Panc1 (cell line): ENCODE measurements around the gene DNASE1L2. TPM values are rescaled to one million over a fixed set of nuclear protein-coding genes. Genes with fewer than 3 reads are reported as not detected.

Source experiments
- ATAC-seq: fragments of 200-7000 bp; cut with Tn5 transposase; 2 replicates; pipeline ENCODE4 v1.9.1; 2020; ENCODE audit warnings: mild to moderate bottlenecking, moderate library complexity
- BruUV-seq: library from RNA; stranded (reverse); fragments of 400-500 nt; replicated peaks from 2 replicates; lab custom pipeline; 2021; lab: Mats Ljungman, UMichigan
- CTCF ChIA-PET: fragments of 300-600 bp; sonication (Branson Sonifier 250); formaldehyde crosslinking; loops from one replicate; lab custom pipeline; 2022; ENCODE audit warnings: antibody characterized with exemption; lab: Charles Lee
- POLR2A ChIA-PET: fragments of 300-600 bp; sonication (Branson Sonifier 250); formaldehyde crosslinking; loops from one replicate; lab custom pipeline; 2022; ENCODE audit warnings: antibody characterized with exemption; lab: Charles Lee
- DNase-seq: peaks from one replicate; pipeline ENCODE4 v3.0.0-alpha.2; 2010; ENCODE audit warnings: low read depth, low spot score
- H3K27ac ChIP-seq: 2 replicates; pipeline ENCODE4 v1.5.1; 2011; ENCODE audit warnings: mild to moderate bottlenecking, low read length, inconsistent platforms
- H3K27me3 ChIP-seq: fragments of 200-500 bp; sonication (Bioruptor generic); 2 replicates; pipeline ENCODE4 v1.6.0; 2014; ENCODE audit warnings: low read length, inconsistent platforms; ENCODE audit not compliant: control insufficient read depth, insufficient read depth
- H3K36me3 ChIP-seq: fragments of 200-500 bp; sonication (Bioruptor generic); 2 replicates; pipeline ENCODE4 v1.5.1; 2014; ENCODE audit warnings: inconsistent platforms, mild to moderate bottlenecking, low read length, moderate library complexity; ENCODE audit not compliant: control insufficient read depth, insufficient read depth
- H3K4me1 ChIP-seq: 2 replicates; pipeline ENCODE4 v1.5.1; 2011; ENCODE audit warnings: inconsistent platforms, mild to moderate bottlenecking, low read length, moderate library complexity; ENCODE audit not compliant: control insufficient read depth, insufficient read depth
- H3K4me3 ChIP-seq, 2 experiments: 2 replicates each; pipeline ENCODE4 v1.5.1; 2011 to 2012; ENCODE audit warnings: low read depth in 2 of 2, low read length in 2 of 2, mild to moderate bottlenecking in 2 of 2, inconsistent platforms in 1 of 2, moderate library complexity in 1 of 2
- H3K9me3 ChIP-seq: fragments of 200-500 bp; sonication (Bioruptor generic); 2 replicates; pipeline ENCODE4 v1.5.1; 2014; ENCODE audit warnings: low read depth, mild to moderate bottlenecking, inconsistent platforms, low read length, moderate library complexity; ENCODE audit not compliant: control insufficient read depth, insufficient read depth
- REST ChIP-seq, 2 experiments: IDR thresholded peaks; 2 replicates each; pipeline ENCODE4 v1.6.1; 2011 to 2012; ENCODE audit warnings: low read depth in 2 of 2, control low read depth in 1 of 2, low read length in 1 of 2, mild to moderate bottlenecking in 1 of 2, moderate library complexity in 1 of 2; ENCODE audit not compliant: insufficient read depth in 1 of 2
- SIN3A ChIP-seq: IDR thresholded peaks from 2 replicates; pipeline ENCODE4 v1.6.1; 2012; ENCODE audit warnings: low read depth, mild to moderate bottlenecking, low read length, moderate library complexity, borderline replicate concordance; ENCODE audit not compliant: insufficient read depth
- in situ Hi-C: cut with HindIII; loops from 2 replicates; pipeline ENCODE4 v1.10.0; 2016; ENCODE audit warnings: low sequenced_read_pairs, low pct_unique_long_range_greater_than_20kb
- intact Hi-C: fragments of 100-400 bp; cut with micrococcal nuclease; formaldehyde crosslinking; loops from one replicate; pipeline ENCODE4 v1.10.0; 2022; ENCODE audit not compliant: unreplicated experiment
- microRNA-seq: library from miRNA; unstranded; fragments of <30 nt; microRNA quantifications from one replicate; pipeline ENCODE4 v1.1.0, GENCODE V29; 2020; ENCODE audit not compliant: unreplicated experiment
- total RNA-seq: library from RNA; stranded (reverse); gene quantifications from one replicate; pipeline ENCODE4 v1.2.1, GENCODE V29; 2021; ENCODE audit not compliant: unreplicated experiment
- TF ChIP-seq, protein P1 (sequence below): fragments of 450-650 bp; IDR thresholded peaks from 2 replicates; pipeline ENCODE4 v1.5.1; 2017; ENCODE audit warnings: mild to moderate bottlenecking

The DNASE1L2 gene
- total RNA-seq, 1 experiment from 2014 or later, result 4.4 TPM

GRCh38 chr16:2287916-2288547, 51.8 kb downstream of the DNASE1L2 start:
- no peak for ATAC-seq
- H3K9me3 ChIP-seq, result no peaks in the 10 kb centered on the region
- H3K27ac ChIP-seq, result no peak overlapping the region
- H3K4me1 ChIP-seq, result no peaks in the 10 kb centered on the region
- H3K36me3 ChIP-seq, result no peaks in the 10 kb centered on the region
- in situ Hi-C loops, result no loop called here
- DNase-seq, result no peak
- ChIA-PET CTCF (no interaction called here), POLR2A (interaction anchor here (0.6 kb wide), 1 partner anchor 113 kb away, joined by 5 read pairs; no protein-coding TSS in a partner anchor)
- intact Hi-C loops, result no loop called here
- no peaks in the 10 kb centered on the region for H3K27me3 ChIP-seq
- no TSS peak for BruUV-seq
- TF ChIP-seq, protein P1, sequence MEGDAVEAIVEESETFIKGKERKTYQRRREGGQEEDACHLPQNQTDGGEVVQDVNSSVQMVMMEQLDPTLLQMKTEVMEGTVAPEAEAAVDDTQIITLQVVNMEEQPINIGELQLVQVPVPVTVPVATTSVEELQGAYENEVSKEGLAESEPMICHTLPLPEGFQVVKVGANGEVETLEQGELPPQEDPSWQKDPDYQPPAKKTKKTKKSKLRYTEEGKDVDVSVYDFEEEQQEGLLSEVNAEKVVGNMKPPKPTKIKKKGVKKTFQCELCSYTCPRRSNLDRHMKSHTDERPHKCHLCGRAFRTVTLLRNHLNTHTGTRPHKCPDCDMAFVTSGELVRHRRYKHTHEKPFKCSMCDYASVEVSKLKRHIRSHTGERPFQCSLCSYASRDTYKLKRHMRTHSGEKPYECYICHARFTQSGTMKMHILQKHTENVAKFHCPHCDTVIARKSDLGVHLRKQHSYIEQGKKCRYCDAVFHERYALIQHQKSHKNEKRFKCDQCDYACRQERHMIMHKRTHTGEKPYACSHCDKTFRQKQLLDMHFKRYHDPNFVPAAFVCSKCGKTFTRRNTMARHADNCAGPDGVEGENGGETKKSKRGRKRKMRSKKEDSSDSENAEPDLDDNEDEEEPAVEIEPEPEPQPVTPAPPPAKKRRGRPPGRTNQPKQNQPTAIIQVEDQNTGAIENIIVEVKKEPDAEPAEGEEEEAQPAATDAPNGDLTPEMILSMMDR, result no peak
- TF ChIP-seq SIN3A, result no peak
- TF ChIP-seq REST (IDR thresholded peaks at IDR 0.05; ENCODE audit: insufficient read depth in 1 of 2, low read depth in 2 of 2, low read length in 1 of 2), result no peak
- no peak overlapping the region for H3K4me3 ChIP-seq

Small RNA genes lying within 50 kb of the gene (microRNA-seq; reads per million reads assigned to microRNA genes)
- 1.6 reads per million for gene MIR3677
- gene MIR4717, result not detected

Other genes with a start within 250 kb of the DNASE1L2 start
- 15.2 TPM for gene SYNGR3, start 246.5 kb upstream of the DNASE1L2 start, total RNA-seq
- gene ZNF598, start 226.6 kb upstream of the DNASE1L2 start, total RNA-seq, result 85.7 TPM
- gene NPW, start 216.7 kb upstream of the DNASE1L2 start, total RNA-seq, result 15.3 TPM
- 174 TPM for gene NHERF2, start 209.5 kb upstream of the DNASE1L2 start, total RNA-seq
- gene NTHL1, start 188.6 kb upstream of the DNASE1L2 start, total RNA-seq, result 39.8 TPM
- gene TSC2, start 188.5 kb upstream of the DNASE1L2 start, total RNA-seq, result 115 TPM
- 279 TPM for gene PKD1, start 100.5 kb upstream of the DNASE1L2 start, total RNA-seq
- 92.2 TPM for gene RAB26, start 87.8 kb upstream of the DNASE1L2 start, total RNA-seq
- 108 TPM for gene TRAF7, start 80.7 kb upstream of the DNASE1L2 start, total RNA-seq
- 4.5 TPM for gene CASKIN1, start 39.8 kb upstream of the DNASE1L2 start, total RNA-seq
- 91.1 TPM for gene MLST8, start 31.0 kb upstream of the DNASE1L2 start, total RNA-seq
- gene BRICD5, start 25.6 kb upstream of the DNASE1L2 start, total RNA-seq, result 8.7 TPM
- gene PGP, start 21.6 kb upstream of the DNASE1L2 start, total RNA-seq, result 48.7 TPM
- gene E4F1, start 12.9 kb upstream of the DNASE1L2 start, total RNA-seq, result 50.8 TPM
- 117 TPM for gene ECI1, start 15.1 kb downstream of the DNASE1L2 start, total RNA-seq
- gene RNPS1, start 31.7 kb downstream of the DNASE1L2 start, total RNA-seq, result 249 TPM
- gene ABCA3, start 104.3 kb downstream of the DNASE1L2 start, total RNA-seq, result 58.4 TPM
- gene CCNF, start 193.0 kb downstream of the DNASE1L2 start, total RNA-seq, result 35.8 TPM
- 25.0 TPM for gene TEDC2, start 223.7 kb downstream of the DNASE1L2 start, total RNA-seq
- 3.2 TPM for gene NTN3, start 234.9 kb downstream of the DNASE1L2 start, total RNA-seq
- 26.7 TPM for gene TBC1D24, start 238.7 kb downstream of the DNASE1L2 start, total RNA-seq